H1 (cell line): Measurements from ENCODE around the gene PCDHGA8. TPM values are rescaled to one million over a fixed set of nuclear protein-coding genes. Genes with fewer than 3 reads are reported as not detected.

Source experiments
- ATF2 ChIP-seq: IDR thresholded peaks from 2 replicates; pipeline ENCODE4 v1.6.1; 2012; ENCODE audit warnings: low read length, inconsistent platforms
- CHD2 ChIP-seq: IDR thresholded peaks from 2 replicates; pipeline ENCODE4 v1.6.1; 2012; ENCODE audit warnings: low read length, improper control_type of control experiment
- CHD7 ChIP-seq: fragments of 300-600 bp; sonication (generic); IDR thresholded peaks from 2 replicates; pipeline ENCODE4 v1.7.1; 2012; ENCODE audit warnings: low read length, moderate library complexity, mild to moderate bottlenecking, inconsistent platforms; ENCODE audit not compliant: insufficient replicate concordance
- FOSL1 ChIP-seq: IDR thresholded peaks from 2 replicates; pipeline ENCODE4 v1.6.1; 2011; ENCODE audit warnings: mild to moderate bottlenecking, low read depth, low read length, moderate library complexity; ENCODE audit not compliant: insufficient read depth
- KDM5A ChIP-seq: fragments of 200-600 bp; IDR thresholded peaks from 2 replicates; pipeline ENCODE4 v1.7.1; 2012; ENCODE audit warnings: mild to moderate bottlenecking, low read length, inconsistent platforms, mixed read lengths
- NANOG ChIP-seq: IDR thresholded peaks from 2 replicates; pipeline ENCODE4 v1.6.1; 2011; ENCODE audit warnings: low read length, low read depth, mild to moderate bottlenecking, inconsistent platforms; ENCODE audit not compliant: insufficient read depth, poor library complexity, severe bottlenecking
- POLR2AphosphoS5 ChIP-seq: IDR thresholded peaks from 2 replicates; pipeline ENCODE4 v1.6.1; 2011; ENCODE audit warnings: low read depth, low read length
- POU5F1 ChIP-seq: IDR thresholded peaks from 2 replicates; pipeline ENCODE4 v1.6.1; 2011; ENCODE audit warnings: low read depth, mild to moderate bottlenecking, low read length, moderate library complexity
- RXRA ChIP-seq: IDR thresholded peaks from 2 replicates; pipeline ENCODE4 v1.6.1; 2011; ENCODE audit warnings: low read depth, mild to moderate bottlenecking, low read length, moderate library complexity; ENCODE audit not compliant: insufficient read depth
- polyA plus RNA-seq, 7 experiments: library from polyadenylated mRNA; depleted of rRNA in 3 of 7; stranded (reverse) in 5 of 7; unstranded in 2 of 7; fragments of >200 nt in 5 of 7; fragments of 200-250 nt in 2 of 7; gene quantifications; 1 replicate in 5 of 7; 2 replicates in 1 of 7; 4 replicates in 1 of 7; pipeline versions ENCODE4 v1.2.1 to v1.2.3, GENCODE V29; 2011 to 2013; ENCODE audit warnings: missing spikeins in 2 of 7, mixed read lengths in 2 of 7
- total RNA-seq: library from RNA; stranded (reverse); fragmentation: NEBNext Ultra II Directional; extraction: Animal tissue kit (Norgen Biotek cat#: 25700); gene quantifications from 2 replicates; pipeline ENCODE4 v1.2.1, GENCODE V29; 2021
- TF ChIP-seq, protein P1 (sequence below): IDR thresholded peaks from 2 replicates; pipeline ENCODE4 v1.6.1; 2012; ENCODE audit warnings: inconsistent platforms

Gene PCDHGA8
- total and polyA plus RNA-seq, 2 of the 8 experiments (the other 6 are each of a cell fraction or from before 2014, with no cell fraction given), result 0.79 to 1.4 TPM

DNA sequence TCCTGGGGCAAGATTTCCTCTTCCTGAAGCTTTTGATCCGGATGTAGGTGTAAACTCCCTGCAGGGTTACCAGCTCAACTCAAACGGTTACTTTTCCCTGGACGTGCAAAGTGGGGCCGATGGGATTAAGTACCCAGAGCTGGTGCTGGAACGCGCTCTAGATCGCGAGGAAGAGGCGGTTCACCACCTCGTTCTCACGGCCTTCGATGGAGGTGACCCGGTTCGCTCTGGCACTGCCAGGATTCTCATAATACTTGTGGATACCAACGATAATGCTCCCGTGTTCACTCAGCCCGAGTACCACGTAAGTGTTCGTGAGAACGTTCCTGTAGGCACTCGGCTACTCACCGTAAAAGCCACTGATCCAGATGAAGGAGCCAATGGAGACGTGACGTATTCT, 36.8 kb upstream of the PCDHGA8 start (continued):
- TF ChIP-seq CHD7, result no peak
- no peak for TF ChIP-seq CHD2
- TF ChIP-seq, protein P1, sequence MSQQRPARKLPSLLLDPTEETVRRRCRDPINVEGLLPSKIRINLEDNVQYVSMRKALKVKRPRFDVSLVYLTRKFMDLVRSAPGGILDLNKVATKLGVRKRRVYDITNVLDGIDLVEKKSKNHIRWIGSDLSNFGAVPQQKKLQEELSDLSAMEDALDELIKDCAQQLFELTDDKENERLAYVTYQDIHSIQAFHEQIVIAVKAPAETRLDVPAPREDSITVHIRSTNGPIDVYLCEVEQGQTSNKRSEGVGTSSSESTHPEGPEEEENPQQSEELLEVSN, result no peak
- TF ChIP-seq POU5F1, result no peak
- no peak for TF ChIP-seq RXRA
- no peak for TF ChIP-seq FOSL1
- no peak for TF ChIP-seq NANOG
- no peak for TF ChIP-seq ATF2
- no peak for TF ChIP-seq POLR2AphosphoS5
- TF ChIP-seq KDM5A, result no peak
